ENCODE results near the gene FEM1B.

- no peak for TF ChIP-seq ZNF112 (tag by site-specific recombination; IDR thresholded peaks at IDR 0.05)
- no peak for TF ChIP-seq ZNF223 (tag by site-specific recombination; IDR thresholded peaks at IDR 0.05)
- TF ChIP-seq PRDM2 (tag by site-specific recombination; IDR thresholded peaks at IDR 0.05; ENCODE audit: borderline replicate concordance), result no peak
- no peak for TF ChIP-seq CTCF (tag by site-specific recombination; IDR thresholded peaks at IDR 0.05)
- no peak for TF ChIP-seq ZNF791 (tag by site-specific recombination; IDR thresholded peaks at IDR 0.05)
- TF ChIP-seq ZNF571 (tag by site-specific recombination; IDR thresholded peaks at IDR 0.05), result no peak
Measured at GRCh38 chr15:68290715-68291114, 13.2 kb downstream of the FEM1B start.
